ENCODE results near the gene MYBPC2.
"Not testable (repeated sequence)": the region's sequence is repeated elsewhere in the genome, so short reads cannot be mapped to it uniquely, and the experiment has no call there.

MYBPC2 gene

GRCh38 chr19:50458396-50459066 is 25.8 kb downstream of the MYBPC2 start:
- no peak for DNase-seq (ENCODE audit: low read depth, low spot score)

DNA sequence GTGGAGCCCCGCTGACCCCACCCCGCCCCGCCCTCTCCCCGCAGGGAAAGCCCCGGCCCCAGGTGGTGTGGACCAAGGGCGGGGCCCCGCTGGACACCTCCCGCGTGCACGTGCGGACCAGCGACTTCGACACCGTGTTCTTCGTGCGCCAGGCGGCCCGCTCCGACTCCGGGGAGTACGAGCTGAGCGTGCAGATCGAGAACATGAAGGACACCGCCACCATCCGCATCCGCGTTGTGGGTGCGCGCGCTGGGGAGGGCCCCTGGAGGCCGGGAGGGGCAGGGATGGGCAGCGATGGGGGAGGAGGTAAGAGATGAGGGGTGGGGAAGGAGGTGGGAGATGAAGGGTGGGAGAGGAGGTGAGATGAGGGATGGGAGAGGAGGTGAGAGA is 26.4 kb downstream of the MYBPC2 start:
- DNase-seq (ENCODE audit: low read depth, low spot score): no peak

- no peak for DNase-seq (ENCODE audit: low read depth, low spot score)
These were observed 26.9 kb downstream of the MYBPC2 start for GRCh38 chr19:50459638-50460037.

- peak; percentile 74 for DNase-seq (ENCODE audit: low read depth, low spot score)
These were observed 27.6 kb downstream of the MYBPC2 start for GRCh38 chr19:50460161-50460765.

DNA sequence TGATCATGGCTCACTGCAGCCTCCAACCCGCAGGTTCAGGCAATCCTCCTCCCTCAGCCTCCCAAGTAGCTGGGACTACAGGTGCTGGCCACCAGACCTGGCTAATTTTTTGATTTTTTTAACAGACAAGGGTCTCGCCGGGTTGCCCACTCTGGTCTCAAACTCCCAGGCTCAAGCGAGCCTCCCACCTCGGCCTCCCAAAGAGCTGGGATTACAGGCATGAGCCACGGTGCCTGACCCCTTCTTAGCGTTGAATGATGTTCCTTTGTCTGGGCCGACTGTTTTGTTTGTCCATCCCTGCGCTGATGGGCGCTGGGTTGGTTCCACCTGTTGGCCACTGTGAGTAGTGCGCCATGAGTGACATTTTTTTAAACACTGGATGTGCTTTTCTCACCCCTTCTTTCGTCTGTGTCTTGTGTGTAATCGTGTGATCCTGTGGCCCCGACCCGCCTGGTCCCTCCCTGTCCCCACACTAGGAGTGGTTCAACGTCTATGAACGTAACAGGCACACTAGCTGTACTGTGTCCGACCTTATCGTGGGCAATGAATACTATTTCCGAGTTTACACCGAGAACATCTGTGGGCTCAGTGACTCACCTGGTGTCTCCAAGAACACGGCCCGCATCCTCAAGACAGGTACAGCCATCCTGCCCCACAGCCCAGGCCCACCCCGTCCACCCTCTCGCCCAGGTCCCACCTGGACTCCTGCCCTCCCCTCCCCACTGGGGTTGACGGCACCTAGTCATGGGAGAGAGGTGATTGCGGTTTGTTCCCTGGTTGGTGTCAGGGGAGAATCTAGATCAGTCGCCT is 28.6 kb downstream of the MYBPC2 start:
- peak; percentile 83 for DNase-seq (ENCODE audit: low read depth, low spot score)

GRCh38 chr19:50462970-50463369 is 30.3 kb downstream of the MYBPC2 start:
- DNase-seq (ENCODE audit: low read depth, low spot score): no peak

DNA sequence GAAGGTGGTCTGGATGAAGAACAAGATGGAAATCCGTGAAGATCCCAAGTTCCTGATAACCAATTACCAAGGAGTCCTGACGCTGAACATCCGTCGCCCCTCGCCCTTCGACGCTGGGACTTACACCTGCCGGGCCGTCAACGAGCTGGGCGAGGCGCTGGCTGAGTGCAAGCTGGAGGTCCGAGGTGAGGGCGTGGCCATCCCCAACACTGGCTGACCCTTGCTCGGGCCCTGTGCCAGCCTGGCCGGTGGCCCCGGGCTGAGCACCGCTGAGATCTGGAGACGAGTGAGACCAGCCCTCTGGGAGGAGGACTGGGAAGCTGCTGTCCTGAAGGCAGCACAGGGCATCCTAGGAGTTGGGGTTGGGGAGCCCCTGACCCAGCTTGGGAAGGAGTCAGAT is 31.7 kb downstream of the MYBPC2 start:
- no peak for DNase-seq (ENCODE audit: low read depth, low spot score)

- DNase-seq (ENCODE audit: low read depth, low spot score): no peak
These were observed 32.3 kb downstream of the MYBPC2 start for GRCh38 chr19:50465000-50465399.

DNA sequence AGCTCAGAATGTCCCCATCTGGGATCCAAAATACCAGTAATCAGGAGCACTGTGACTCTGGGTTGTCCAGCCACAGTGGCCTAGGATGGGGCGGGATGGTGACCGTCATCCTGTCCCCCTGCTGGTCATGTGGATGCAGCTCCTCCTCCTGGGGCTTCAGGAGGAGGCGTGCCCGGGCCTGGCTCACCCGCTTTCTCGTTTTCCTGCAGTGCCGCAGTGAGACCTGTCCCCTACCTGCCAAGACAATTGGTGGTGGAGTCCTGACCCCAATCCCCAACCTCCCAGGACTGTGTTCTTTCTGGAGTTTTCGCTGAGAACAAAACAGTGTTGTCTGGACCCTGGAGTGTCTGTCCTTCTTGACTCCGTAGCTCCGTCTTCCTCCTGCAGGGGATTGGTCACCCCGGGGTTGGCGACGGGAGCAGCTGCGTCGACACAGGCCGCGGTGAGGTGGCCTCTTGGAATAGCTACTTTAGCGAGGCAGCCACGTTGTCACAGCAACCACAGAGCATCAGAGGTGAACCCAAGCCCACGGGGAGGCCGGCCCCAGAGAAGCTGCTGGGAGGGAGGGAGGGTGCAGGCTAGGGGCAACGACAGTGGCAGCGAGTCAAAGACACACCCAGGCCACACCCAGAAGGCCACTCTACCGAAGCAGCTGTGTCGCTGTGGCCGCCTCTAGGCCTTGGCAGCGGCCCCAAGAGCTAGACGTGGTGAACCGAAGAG is 33.5 kb downstream of the MYBPC2 start:
- peak; percentile 38 for DNase-seq (ENCODE audit: low read depth, low spot score)

DNA sequence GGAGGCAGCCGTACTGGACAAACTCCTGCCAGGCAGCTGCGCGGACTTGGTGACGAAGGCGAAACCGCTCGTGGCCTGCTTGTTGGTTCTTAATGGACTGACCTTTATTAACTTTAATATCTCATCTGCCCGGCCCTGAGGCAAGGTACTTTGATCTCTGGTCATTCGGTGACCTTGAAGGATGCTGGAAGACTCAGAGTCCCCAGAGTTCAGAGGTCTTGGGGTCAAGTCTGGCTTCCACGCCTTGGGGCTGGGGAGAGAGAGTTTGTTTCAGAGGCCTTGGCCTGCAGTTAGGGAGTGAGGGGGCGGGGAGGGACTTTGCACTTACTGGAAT is 34.0 kb downstream of the MYBPC2 start:
- DNase-seq (ENCODE audit: low read depth, low spot score): no peak

- DNase-seq (ENCODE audit: low read depth, low spot score): no peak
These were observed 34.9 kb downstream of the MYBPC2 start for GRCh38 chr19:50467566-50467965.

- no peak for DNase-seq (ENCODE audit: low read depth, low spot score)
These were observed 36.1 kb downstream of the MYBPC2 start for GRCh38 chr19:50468818-50469217.

DNA sequence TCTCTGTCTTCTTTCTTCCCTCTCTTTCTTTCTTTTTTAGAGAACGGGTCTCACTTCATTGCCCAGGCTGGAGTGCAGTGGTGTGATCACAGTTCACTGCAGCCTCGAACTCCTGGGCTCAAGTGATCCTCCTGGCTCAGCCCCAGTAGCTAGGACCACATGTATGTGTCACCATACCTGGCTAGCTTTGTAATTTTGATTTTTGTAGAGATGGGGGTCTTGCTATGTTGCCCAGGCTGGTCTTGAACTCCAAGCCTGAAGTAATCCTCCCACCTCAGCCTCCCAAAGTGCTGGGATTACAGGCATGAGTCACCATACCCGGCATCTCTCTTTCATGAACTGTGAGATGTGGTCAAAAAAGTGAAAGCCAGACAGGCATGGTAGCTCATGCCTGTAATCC is 40.6 kb downstream of the MYBPC2 start:
- DNase-seq (ENCODE audit: low read depth, low spot score): not testable (repeated sequence)

GRCh38 chr19:50475101-50475568 is 42.4 kb downstream of the MYBPC2 start:
- DNase-seq (ENCODE audit: low read depth, low spot score): no peak

DNA sequence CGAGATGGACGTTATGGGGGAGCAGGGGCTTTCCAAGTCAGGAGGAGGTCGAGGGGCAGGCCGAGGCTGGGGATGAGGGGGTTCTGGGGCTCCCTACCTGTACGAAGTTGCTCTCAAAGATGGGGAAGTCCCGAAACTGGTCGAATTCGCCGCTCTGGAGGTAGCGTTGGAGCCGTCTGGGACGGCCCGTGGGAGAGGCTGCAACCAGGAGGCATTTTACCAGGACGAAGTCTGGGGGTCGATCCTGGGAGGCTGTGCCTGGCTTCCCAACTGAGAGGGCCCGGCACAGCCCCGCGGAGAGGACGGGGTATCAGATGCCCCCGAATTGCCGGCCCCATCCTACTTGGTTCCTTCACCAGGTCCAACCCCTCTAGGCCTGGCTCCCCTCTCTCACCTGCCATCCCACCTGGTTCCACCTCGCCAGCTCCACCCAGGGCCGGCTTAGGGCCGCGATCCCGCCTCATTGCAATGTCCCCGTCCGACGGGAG is 43.1 kb downstream of the MYBPC2 start:
- DNase-seq (ENCODE audit: low read depth, low spot score): no peak

GRCh38 chr19:50476224-50476906 is 43.7 kb downstream of the MYBPC2 start, which contains the start of the genes EMC10 and GARIN5A:
Gene EMC10, plus strand, starts transcription at chr19:50476507. Its CDS starts 38 bp downstream, at chr19:50476545.
Gene GARIN5A, minus strand, starts transcription at chr19:50476848. Its CDS starts 460 bp downstream, at chr19:50476388.
- peak; percentile 99 for DNase-seq (ENCODE audit: low read depth, low spot score)

DNA sequence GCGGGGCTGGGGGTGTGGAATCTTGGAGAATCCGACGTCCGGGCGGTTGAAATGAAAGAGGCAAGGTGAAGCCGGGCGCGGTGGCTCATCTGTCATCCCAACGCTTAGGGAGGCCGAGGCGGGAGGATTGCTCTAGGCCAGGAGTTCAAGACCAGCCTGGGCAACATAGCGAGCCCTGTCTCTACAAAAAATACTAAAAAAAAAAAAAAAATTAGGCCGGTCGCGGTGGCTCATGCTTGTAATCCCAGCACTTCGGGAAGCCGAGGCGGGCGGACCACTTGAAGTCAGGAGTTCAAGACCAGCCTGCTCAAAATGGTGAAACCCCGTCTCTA is 44.2 kb downstream of the MYBPC2 start:
- DNase-seq (ENCODE audit: low read depth, low spot score): no peak

- DNase-seq (ENCODE audit: low read depth, low spot score): no peak
These were observed 45.2 kb downstream of the MYBPC2 start for GRCh38 chr19:50477751-50478515.

DNA sequence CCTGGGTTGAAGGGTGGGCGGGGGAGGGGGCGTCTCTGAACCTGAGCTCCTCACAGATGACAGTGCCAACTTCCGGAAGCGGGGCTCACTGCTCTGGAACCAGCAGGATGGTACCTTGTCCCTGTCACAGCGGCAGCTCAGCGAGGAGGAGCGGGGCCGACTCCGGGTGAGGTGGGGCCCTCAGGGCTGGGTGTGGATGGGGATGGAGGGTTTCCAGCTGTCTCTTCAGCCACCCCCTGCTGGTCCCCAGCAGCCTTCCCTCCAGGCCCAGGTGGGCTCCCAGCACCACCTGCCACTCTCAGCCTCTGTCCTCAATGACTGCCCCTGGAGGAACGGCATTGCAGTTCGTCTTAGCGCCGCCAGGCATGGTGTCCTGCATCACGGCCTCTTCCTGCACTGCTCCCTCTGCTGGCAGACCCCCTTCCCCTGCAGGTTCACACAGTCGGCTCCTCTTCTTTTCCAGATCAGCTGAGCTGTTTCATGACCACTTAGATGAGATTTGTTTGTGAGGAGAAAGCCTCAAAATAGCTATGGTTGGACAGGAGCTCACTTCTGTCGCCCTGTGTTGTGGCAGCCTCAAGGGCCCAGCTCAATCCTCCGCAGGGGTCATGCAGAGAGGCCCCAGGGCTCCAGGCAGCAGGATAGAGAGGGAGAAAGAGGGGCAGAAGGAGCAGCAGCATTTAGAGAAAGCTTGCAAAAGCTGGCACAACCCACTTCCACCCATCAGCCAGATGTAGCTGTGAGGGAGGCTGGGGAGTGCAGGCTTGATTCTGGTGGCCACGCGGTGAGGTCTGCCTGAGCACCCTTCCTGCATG is 46.4 kb downstream of the MYBPC2 start:
- no peak for DNase-seq (ENCODE audit: low read depth, low spot score)
